C4-2B (cell line): ENCODE data around the gene KRTAP5-7.

Experiments used
- H3K27ac ChIP-seq: fragments of 450-650 bp; 2 replicates; pipeline ENCODE4 v1.5.1; 2017
- CTCF ChIP-seq: fragments of 450-650 bp; conservative IDR thresholded peaks from 2 replicates; pipeline ENCODE4 v1.5.1; 2017; ENCODE audit warnings: mild to moderate bottlenecking
- ZFX ChIP-seq: fragments of 450-650 bp; IDR thresholded peaks from 2 replicates; pipeline ENCODE4 v1.6.1; 2017

Gene KRTAP5-7

GRCh38 chr11:71542382-71542781 is 15.3 kb downstream of the KRTAP5-7 start:
- TF ChIP-seq ZFX (no peak), CTCF (no peak)
- H3K27ac ChIP-seq: no peak overlapping the region

DNA sequence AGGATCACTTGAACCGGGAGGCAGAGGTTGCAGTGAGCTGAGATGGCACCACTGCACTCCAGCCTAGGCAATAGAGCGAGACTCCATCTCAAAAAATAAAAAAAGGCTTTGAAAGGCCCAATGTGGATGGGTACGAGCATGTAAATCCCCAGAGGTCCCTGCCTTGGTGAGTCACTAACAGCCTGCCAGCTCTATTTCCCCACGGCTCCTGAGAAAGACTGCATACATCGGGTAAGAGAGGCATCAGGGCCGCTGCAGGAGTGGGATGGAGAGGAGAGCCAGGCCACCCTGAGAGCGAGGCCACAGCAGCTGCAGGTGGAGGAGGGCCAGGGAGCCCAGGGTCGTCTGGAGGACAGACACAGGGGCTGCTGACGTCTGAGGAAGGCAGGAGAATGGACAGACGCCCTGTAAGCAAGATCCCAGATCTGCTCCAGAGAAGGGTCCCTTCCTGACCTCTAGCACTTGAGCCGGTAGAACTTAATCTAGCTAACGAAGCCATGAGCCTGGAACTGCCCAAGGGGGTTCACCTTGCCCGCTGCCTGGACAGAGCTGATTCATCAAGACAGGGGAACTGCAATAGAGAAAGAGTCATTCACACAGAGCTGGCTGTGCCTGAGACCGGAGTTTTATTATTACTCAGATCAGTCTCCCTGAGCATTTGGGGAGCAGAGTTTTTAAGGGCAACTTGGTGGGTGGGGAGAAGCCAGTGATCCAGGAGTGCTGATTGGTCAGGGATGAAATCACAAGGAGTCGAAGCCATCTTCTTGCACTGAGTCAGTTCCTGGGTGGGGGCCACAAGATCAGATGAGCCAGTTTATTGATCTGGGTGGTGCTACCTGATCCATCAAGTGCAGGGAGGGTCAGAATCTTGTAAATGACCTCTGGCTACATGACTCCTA is 16.1 kb downstream of the KRTAP5-7 start:
- no peak overlapping the region for H3K27ac ChIP-seq
- TF ChIP-seq CTCF (no peak), ZFX (no peak)

GRCh38 chr11:71543866-71544265 is 16.8 kb downstream of the KRTAP5-7 start:
- H3K27ac ChIP-seq: no peak overlapping the region
- TF ChIP-seq CTCF: no peak
- TF ChIP-seq ZFX: no peak

- no peak for TF ChIP-seq ZFX
- no peak for TF ChIP-seq CTCF
- H3K27ac ChIP-seq: no peak overlapping the region
These were observed 17.6 kb downstream of the KRTAP5-7 start for GRCh38 chr11:71544525-71545214.

DNA sequence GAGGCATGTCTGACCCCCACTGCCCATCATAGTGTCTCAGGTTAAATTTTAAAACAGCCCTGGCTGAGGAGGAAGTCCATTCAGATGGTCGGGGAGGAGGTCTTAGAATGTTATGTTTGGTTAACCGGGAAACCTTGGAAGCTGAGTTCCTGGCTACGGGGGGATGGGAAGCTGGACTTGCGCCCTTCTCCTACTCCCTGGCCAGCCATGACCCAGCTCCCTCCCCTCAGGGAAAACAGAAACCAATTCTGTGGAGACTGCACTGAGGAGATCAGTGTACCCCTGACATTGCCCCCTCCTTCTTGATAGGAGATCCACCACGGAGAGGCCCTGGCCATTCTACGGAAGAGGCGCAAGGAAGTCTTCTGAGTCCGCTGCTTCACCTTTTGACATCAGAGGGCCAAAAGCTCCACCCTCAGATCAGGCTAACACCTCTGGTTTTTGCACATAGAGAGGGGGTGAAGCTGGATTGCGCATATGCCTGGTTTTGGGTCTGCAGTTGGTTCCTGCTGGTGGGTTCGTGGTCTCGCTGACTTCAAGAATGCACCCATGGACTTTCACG is 18.4 kb downstream of the KRTAP5-7 start:
- TF ChIP-seq ZFX (no peak), CTCF (no peak)

DNA sequence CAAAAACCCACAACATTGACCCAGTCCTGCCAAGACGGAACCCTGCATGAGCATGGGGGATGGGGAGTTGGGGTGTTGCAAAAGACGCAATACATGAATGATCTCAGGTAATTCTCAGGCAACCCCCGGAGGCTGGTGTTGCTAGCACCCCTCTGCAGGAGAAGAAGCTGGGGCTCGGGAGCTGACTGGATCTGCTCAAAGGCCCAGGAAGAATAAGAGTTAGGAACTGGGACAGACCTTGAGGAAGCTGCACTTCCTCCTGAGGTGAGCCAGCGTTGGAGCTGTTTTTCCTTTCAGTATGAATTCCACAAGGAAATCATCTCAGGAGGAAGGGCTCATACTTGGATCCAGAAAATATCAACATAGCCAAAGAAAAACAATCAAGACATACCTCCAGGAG is 21.1 kb downstream of the KRTAP5-7 start, which contains the start of gene KRTAP5-9:
KRTAP5-9 (plus strand) TSS at position 301 of the 400 bp plus-strand sequence. CDS start 238 bp downstream, outside the sequence.
- no peak within 1 kb of the TSS for H3K27ac ChIP-seq
- TF ChIP-seq CTCF (no peak), ZFX (no peak)

More for the DNA sequence above, 18.4 kb downstream of the KRTAP5-7 start:
- no peak overlapping the region for H3K27ac ChIP-seq
